ENCODE data around the gene MEN1.

MEN1 gene

DNA sequence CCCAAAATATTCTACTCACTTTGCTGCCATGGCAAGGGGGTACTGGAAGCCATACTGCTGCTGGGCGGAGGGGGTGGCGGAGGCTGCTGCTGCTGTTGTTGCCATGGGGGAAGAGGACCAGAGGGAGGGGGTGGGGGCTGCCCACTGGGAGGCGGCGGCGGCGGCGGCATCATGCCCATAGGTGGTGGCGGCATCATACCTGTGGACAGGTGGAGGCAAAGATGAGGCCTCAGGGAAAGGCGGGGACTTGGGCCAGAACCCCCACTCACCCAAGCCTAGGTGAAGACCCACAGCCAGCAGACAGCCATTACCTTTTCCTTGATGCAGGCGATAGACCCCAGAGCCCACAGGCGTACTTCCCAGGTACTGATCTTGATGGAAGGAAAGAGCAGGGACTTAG is 43.5 kb downstream of the MEN1 start:
- H3K36me3 ChIP-seq (ENCODE audit: control insufficient read depth in 2 of 2, insufficient read depth in 1 of 2, low read length in 2 of 2): peaks cover 2 to 97% of the 10 kb centered on the region in 2 experiments
- peaks cover 7% of the 10 kb centered on the region for H3K4me1 ChIP-seq (ENCODE audit: control insufficient read depth, insufficient read depth, low read length)
- H3K9me3 ChIP-seq (ENCODE audit: control insufficient read depth, insufficient read depth, low read depth, low read length): no peaks in the 10 kb centered on the region
- H3K4me3 ChIP-seq (ENCODE audit: low read depth, low read length): no peak overlapping the region
- ChIA-PET CTCF (interaction anchor here (1.4 to 1.9 kb wide), 4 partner anchors 10 to 15 kb away, joined by 4 to 13 read pairs (median 8); partner anchors contain the start of gene SF1), POLR2A (interaction anchor here (1.6 kb wide), 1 partner anchor 8 kb away, joined by 5 read pairs; no protein-coding TSS in a partner anchor)
- H3K27ac ChIP-seq (ENCODE audit: extremely low read depth, low read depth, low read length): no peak overlapping the region
- TF ChIP-seq ZFHX2 (tag by site-specific recombination; conservative IDR thresholded peaks at IDR 0.05): 0 out of 2 replicates have a peak, but pooled peaks have one; percentile 22
- TF ChIP-seq KLF9 (tag by site-specific recombination; IDR thresholded peaks at IDR 0.05; ENCODE audit: low read depth): no peak
- TF ChIP-seq, protein P1, sequence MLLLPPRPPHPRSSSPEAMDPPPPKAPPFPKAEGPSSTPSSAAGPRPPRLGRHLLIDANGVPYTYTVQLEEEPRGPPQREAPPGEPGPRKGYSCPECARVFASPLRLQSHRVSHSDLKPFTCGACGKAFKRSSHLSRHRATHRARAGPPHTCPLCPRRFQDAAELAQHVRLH (tag by site-specific recombination; IDR thresholded peaks at IDR 0.05): no peak
- TF ChIP-seq, protein P2, sequence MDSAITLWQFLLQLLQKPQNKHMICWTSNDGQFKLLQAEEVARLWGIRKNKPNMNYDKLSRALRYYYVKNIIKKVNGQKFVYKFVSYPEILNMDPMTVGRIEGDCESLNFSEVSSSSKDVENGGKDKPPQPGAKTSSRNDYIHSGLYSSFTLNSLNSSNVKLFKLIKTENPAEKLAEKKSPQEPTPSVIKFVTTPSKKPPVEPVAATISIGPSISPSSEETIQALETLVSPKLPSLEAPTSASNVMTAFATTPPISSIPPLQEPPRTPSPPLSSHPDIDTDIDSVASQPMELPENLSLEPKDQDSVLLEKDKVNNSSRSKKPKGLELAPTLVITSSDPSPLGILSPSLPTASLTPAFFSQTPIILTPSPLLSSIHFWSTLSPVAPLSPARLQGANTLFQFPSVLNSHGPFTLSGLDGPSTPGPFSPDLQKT (IDR thresholded peaks at IDR 0.05; ENCODE audit: borderline replicate concordance, low read depth, low read length): no peak
- no peak for TF ChIP-seq ZNF16 (tag by site-specific recombination; IDR thresholded peaks at IDR 0.05; ENCODE audit: low read depth)

DNA sequence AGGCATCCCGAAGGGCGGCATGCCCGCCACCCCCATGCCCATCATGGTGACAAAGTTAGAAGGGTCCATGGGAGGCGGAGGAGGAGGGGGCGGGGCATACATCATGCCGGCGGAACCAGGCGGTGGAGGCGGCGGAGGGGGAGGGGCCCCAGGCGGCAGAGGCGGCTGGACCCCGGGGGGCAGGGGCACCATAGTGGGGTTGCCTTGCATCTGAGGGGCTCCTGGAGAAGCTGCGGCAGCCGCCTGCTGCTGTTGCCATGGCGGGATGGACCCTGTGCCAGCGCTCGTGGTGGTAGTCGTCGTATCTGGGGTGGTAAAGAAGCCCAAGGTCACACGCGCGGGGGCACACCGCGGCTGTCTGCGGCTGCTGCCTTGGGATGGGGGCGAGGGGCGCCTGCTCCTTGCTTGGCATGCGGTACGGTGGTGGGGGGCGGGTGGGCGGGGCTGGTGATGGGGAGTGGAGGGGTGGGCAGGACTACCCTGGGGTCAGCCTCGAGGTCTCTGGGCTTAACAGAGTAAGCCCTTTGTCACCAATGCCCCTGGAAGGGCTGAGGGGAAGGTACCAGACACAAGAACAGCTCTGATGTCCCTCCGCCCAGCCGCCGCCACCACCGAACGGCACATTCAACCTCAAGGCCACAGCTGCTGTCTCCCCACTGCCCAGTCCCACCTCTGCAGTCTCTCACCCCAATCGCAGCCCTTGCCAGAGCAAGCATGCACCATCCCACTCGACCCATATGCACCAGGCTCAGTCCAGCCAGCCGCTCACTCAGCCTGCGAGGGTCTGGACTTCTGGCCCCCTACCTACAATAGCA is 44.3 kb downstream of the MEN1 start:
- ChIA-PET POLR2A (interaction anchor here (1.6 kb wide), 1 partner anchor 9 kb away, joined by 5 read pairs; no protein-coding TSS in a partner anchor), CTCF (interaction anchor here (0.6 to 4.0 kb wide), 3 partner anchors 19 to 459 kb away, joined by 5 to 22 read pairs (median 6); partner anchors contain the start of gene RASGRP2)
- 0 out of 2 replicates have a peak, but pooled peaks have one; percentile 8 for TF ChIP-seq ZFHX2 (tag by site-specific recombination; conservative IDR thresholded peaks at IDR 0.05)
- TF ChIP-seq OSR2 (tag by site-specific recombination; IDR thresholded peaks at IDR 0.05): no peak
- H3K27ac ChIP-seq (ENCODE audit: extremely low read depth, low read depth, low read length): no peak overlapping the region
- H3K9me3 ChIP-seq (ENCODE audit: control insufficient read depth, insufficient read depth, low read depth, low read length): no peaks in the 10 kb centered on the region
- no peak overlapping the region for H3K4me3 ChIP-seq (ENCODE audit: low read depth, low read length)
- peaks cover 0 to 89% of the 10 kb centered on the region in 2 experiments; a peak in 2 of 3 replicates for H3K36me3 ChIP-seq (ENCODE audit: control insufficient read depth in 2 of 2, insufficient read depth in 1 of 2, low read length in 2 of 2)
- peaks cover 7% of the 10 kb centered on the region for H3K4me1 ChIP-seq (ENCODE audit: control insufficient read depth, insufficient read depth, low read length)

DNA sequence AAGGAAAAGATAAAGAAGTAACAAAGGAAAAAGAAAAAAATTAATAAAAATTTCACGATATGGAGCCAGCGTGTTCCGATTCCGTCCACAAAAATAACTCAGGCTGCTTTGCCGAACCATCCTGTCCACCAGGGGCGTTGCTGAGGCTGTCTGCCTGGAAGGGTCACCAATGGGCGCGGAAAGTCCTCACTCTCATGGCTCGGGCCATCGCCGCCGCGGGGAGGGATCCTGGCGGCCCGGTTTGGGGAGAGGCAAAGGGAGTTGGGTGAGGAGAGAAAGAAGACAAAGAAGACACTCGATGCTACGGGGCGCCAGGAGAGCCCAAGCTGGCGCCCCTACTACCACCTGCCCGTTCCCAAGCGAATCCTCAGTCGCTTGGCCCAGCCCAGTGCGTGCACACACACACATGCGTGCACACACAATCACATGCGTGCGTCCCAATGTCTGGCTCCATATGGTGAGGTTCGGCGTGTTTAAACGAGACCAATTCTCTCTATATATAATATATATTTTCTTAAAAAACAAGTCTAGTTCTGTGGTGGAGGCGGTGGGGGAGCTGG is 45.0 kb downstream of the MEN1 start:
- Histone ChIP-seq H3K4me1 (ENCODE audit: control insufficient read depth, insufficient read depth, low read length) (peaks cover 7% of the 10 kb centered on the region), H3K27ac (ENCODE audit: extremely low read depth, low read depth, low read length) (no peak overlapping the region), H3K36me3 (ENCODE audit: control insufficient read depth in 2 of 2, insufficient read depth in 1 of 2, low read length in 2 of 2) (peaks cover 0 to 85% of the 10 kb centered on the region in 2 experiments; a peak in 2 of 3 replicates), H3K9me3 (ENCODE audit: control insufficient read depth, insufficient read depth, low read depth, low read length) (no peaks in the 10 kb centered on the region), H3K4me3 (ENCODE audit: low read depth, low read length) (no peak overlapping the region)
- POLR2A ChIA-PET: interaction anchor here (1.6 to 2.9 kb wide), 2 partner anchors 9 to 11 kb away, joined by 5 to 16 read pairs; no protein-coding TSS in a partner anchor
- CTCF ChIA-PET: interaction anchor here (0.6 to 4.0 kb wide), 3 partner anchors 19 to 458 kb away, joined by 5 to 22 read pairs (median 6); partner anchors contain the start of gene RASGRP2
- TF ChIP-seq, protein P1 (tag by site-specific recombination; IDR thresholded peaks at IDR 0.05): no peak
- TF ChIP-seq ZNF266 (tag by site-specific recombination; IDR thresholded peaks at IDR 0.05; ENCODE audit: low read depth) (no peak), IKZF3 (tag by site-specific recombination; IDR thresholded peaks at IDR 0.05) (no peak), ZSCAN16 (tag by site-specific recombination; IDR thresholded peaks at IDR 0.05) (no peak), ZNF138 (tag by site-specific recombination; IDR thresholded peaks at IDR 0.05; ENCODE audit: borderline replicate concordance) (no peak), ZBTB48 (tag by site-specific recombination; IDR thresholded peaks at IDR 0.05) (no peak), ZNF24 (tag by site-specific recombination; IDR thresholded peaks at IDR 0.05) (no peak), TRIM28 (IDR thresholded peaks at IDR 0.05; ENCODE audit: borderline replicate concordance, low read length) (no peak), ZNF529 (tag by site-specific recombination; IDR thresholded peaks at IDR 0.05; ENCODE audit: insufficient replicate concordance) (no peak), ZNF114 (tag by site-specific recombination; IDR thresholded peaks at IDR 0.05) (no peak), ZBTB17 (tag by site-specific recombination; IDR thresholded peaks at IDR 0.05) (no peak)
- TF ChIP-seq, protein P3, sequence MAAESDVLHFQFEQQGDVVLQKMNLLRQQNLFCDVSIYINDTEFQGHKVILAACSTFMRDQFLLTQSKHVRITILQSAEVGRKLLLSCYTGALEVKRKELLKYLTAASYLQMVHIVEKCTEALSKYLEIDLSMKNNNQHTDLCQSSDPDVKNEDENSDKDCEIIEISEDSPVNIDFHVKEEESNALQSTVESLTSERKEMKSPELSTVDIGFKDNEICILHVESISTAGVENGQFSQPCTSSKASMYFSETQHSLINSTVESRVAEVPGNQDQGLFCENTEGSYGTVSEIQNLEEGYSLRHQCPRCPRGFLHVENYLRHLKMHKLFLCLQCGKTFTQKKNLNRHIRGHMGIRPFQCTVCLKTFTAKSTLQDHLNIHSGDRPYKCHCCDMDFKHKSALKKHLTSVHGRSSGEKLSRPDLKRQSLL (tag by site-specific recombination; IDR thresholded peaks at IDR 0.05): no peak
- TF ChIP-seq, protein P4, sequence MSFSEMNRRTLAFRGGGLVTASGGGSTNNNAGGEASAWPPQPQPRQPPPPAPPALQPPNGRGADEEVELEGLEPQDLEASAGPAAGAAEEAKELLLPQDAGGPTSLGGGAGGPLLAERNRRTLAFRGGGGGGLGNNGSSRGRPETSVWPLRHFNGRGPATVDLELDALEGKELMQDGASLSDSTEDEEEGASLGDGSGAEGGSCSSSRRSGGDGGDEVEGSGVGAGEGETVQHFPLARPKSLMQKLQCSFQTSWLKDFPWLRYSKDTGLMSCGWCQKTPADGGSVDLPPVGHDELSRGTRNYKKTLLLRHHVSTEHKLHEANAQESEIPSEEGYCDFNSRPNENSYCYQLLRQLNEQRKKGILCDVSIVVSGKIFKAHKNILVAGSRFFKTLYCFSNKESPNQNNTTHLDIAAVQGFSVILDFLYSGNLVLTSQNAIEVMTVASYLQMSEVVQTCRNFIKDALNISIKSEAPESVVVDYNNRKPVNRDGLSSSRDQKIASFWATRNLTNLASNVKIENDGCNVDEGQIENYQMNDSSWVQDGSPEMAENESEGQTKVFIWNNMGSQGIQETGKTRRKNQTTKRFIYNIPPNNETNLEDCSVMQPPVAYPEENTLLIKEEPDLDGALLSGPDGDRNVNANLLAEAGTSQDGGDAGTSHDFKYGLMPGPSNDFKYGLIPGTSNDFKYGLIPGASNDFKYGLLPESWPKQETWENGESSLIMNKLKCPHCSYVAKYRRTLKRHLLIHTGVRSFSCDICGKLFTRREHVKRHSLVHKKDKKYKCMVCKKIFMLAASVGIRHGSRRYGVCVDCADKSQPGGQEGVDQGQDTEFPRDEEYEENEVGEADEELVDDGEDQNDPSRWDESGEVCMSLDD (tag by site-specific recombination; IDR thresholded peaks at IDR 0.05): no peak
- TF ChIP-seq, protein P2 (IDR thresholded peaks at IDR 0.05; ENCODE audit: borderline replicate concordance, low read depth, low read length): no peak
- TF ChIP-seq, protein P5, sequence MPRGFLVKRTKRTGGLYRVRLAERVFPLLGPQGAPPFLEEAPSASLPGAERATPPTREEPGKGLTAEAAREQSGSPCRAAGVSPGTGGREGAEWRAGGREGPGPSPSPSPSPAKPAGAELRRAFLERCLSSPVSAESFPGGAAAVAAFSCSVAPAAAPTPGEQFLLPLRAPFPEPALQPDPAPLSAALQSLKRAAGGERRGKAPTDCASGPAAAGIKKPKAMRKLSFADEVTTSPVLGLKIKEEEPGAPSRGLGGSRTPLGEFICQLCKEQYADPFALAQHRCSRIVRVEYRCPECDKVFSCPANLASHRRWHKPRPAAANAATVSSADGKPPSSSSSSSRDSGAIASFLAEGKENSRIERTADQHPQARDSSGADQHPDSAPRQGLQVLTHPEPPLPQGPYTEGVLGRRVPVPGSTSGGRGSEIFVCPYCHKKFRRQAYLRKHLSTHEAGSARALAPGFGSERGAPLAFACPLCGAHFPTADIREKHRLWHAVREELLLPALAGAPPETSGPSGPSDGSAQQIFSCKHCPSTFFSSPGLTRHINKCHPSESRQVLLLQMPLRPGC (tag by site-specific recombination; IDR thresholded peaks at IDR 0.05): no peak

Data from HEK293 (cell line).